Osteocyte (in vitro differentiated cells): ENCODE data around the gene SERPINA1. TPM values are rescaled to one million over a fixed set of nuclear protein-coding genes. Genes with fewer than 3 reads are reported as not detected.
A peak's percentile ranks its signal among the peaks of the same experiment; 100 is the strongest.
"Not testable (repeated sequence)": the region's sequence is repeated elsewhere in the genome, so short reads cannot be mapped to it uniquely, and the experiment has no call there.

Source experiments
- DNase-seq: peaks from one replicate; pipeline ENCODE4 v3.0.0; 2021; ENCODE audit warnings: mixed read lengths; ENCODE audit not compliant: unreplicated experiment; ENCODE audit errors: extremely low spot score
- H3K27ac Mint-ChIP-seq: one replicate; pipeline ENCODE4 v1.8.0; 2021; ENCODE audit warnings: mild to moderate bottlenecking, mixed read lengths; ENCODE audit not compliant: unreplicated experiment
- H3K27me3 Mint-ChIP-seq: one replicate; pipeline ENCODE4 v1.8.0; 2021; ENCODE audit warnings: mixed read lengths; ENCODE audit not compliant: unreplicated experiment
- H3K36me3 Mint-ChIP-seq: one replicate; pipeline ENCODE4 v1.8.0; 2021; ENCODE audit warnings: mixed read lengths; ENCODE audit not compliant: unreplicated experiment
- H3K4me1 Mint-ChIP-seq: one replicate; pipeline ENCODE4 v1.8.0; 2021; ENCODE audit warnings: mixed read lengths; ENCODE audit not compliant: unreplicated experiment
- H3K4me3 Mint-ChIP-seq: one replicate; pipeline ENCODE4 v1.8.0; 2021; ENCODE audit warnings: mild to moderate bottlenecking, moderate library complexity, mixed read lengths; ENCODE audit not compliant: unreplicated experiment
- H3K9me3 Mint-ChIP-seq: one replicate; pipeline ENCODE4 v1.8.0; 2021; ENCODE audit warnings: mixed read lengths; ENCODE audit not compliant: unreplicated experiment
- total RNA-seq: library from RNA; stranded (reverse); gene quantifications from 2 replicates; pipeline ENCODE4 v1.2.1, GENCODE V29; 2021
- TF ChIP-seq, protein P1 (sequence below): fragments of 200-600 bp; sonication (generic); IDR thresholded peaks from 2 replicates; pipeline ENCODE4 v1.5.0; 2021; ENCODE audit warnings: antibody characterized with exemption, mild to moderate bottlenecking, moderate library complexity

Gene SERPINA1
- total RNA-seq, 1 donor from 2014 or later, result not detected

DNA sequence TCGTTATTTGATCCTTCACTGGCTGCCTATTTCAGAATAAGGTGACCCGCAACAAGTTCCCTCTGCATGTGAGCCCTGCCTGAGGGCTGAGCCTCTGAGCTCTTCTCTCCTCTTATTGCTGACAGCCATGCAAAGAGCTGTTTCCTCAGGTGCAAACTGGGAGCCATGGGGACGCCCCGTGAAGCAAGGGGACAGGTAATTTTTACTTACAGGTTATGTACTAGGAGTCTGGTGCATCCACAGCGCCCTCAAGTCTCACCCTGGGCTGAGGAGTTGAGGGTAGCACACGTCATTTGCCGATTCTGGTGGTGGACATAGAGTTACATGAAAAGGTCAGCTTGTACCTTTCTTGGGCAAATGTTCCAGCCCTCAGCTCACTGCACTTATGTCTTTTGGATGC lies 39.1 kb downstream of the SERPINA1 start:
- no peak overlapping the region for H3K27ac Mint-ChIP-seq
- H3K4me1 Mint-ChIP-seq, result no peaks in the 10 kb centered on the region
- H3K36me3 Mint-ChIP-seq, result no peaks in the 10 kb centered on the region
- peak; percentile 80 for DNase-seq
- no peaks in the 10 kb centered on the region for H3K9me3 Mint-ChIP-seq
- H3K27me3 Mint-ChIP-seq, result no peaks in the 10 kb centered on the region
- TF ChIP-seq, protein P1, sequence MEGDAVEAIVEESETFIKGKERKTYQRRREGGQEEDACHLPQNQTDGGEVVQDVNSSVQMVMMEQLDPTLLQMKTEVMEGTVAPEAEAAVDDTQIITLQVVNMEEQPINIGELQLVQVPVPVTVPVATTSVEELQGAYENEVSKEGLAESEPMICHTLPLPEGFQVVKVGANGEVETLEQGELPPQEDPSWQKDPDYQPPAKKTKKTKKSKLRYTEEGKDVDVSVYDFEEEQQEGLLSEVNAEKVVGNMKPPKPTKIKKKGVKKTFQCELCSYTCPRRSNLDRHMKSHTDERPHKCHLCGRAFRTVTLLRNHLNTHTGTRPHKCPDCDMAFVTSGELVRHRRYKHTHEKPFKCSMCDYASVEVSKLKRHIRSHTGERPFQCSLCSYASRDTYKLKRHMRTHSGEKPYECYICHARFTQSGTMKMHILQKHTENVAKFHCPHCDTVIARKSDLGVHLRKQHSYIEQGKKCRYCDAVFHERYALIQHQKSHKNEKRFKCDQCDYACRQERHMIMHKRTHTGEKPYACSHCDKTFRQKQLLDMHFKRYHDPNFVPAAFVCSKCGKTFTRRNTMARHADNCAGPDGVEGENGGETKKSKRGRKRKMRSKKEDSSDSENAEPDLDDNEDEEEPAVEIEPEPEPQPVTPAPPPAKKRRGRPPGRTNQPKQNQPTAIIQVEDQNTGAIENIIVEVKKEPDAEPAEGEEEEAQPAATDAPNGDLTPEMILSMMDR, result no peak
- H3K4me3 Mint-ChIP-seq, result no peak overlapping the region

- peak; percentile 66 for DNase-seq
- H3K36me3 Mint-ChIP-seq, result no peaks in the 10 kb centered on the region
- TF ChIP-seq, protein P1, result no peak
- no peak overlapping the region for H3K27ac Mint-ChIP-seq
- no peaks in the 10 kb centered on the region for H3K4me1 Mint-ChIP-seq
- H3K4me3 Mint-ChIP-seq, result no peak overlapping the region
- no peaks in the 10 kb centered on the region for H3K27me3 Mint-ChIP-seq
- H3K9me3 Mint-ChIP-seq, result no peaks in the 10 kb centered on the region
Measured at GRCh38 chr14:94348836-94349235, 39.6 kb downstream of the SERPINA1 start.

GRCh38 chr14:94346841-94347240 lies 41.6 kb downstream of the SERPINA1 start:
- Mint-ChIP-seq H3K4me1 (peaks cover 7% of the 10 kb centered on the region), H3K36me3 (no peaks in the 10 kb centered on the region), H3K27ac (no peak overlapping the region), H3K4me3 (no peak overlapping the region), H3K27me3 (no peaks in the 10 kb centered on the region), H3K9me3 (no peaks in the 10 kb centered on the region)
- no peak for DNase-seq
- TF ChIP-seq, protein P1, result no peak

DNA sequence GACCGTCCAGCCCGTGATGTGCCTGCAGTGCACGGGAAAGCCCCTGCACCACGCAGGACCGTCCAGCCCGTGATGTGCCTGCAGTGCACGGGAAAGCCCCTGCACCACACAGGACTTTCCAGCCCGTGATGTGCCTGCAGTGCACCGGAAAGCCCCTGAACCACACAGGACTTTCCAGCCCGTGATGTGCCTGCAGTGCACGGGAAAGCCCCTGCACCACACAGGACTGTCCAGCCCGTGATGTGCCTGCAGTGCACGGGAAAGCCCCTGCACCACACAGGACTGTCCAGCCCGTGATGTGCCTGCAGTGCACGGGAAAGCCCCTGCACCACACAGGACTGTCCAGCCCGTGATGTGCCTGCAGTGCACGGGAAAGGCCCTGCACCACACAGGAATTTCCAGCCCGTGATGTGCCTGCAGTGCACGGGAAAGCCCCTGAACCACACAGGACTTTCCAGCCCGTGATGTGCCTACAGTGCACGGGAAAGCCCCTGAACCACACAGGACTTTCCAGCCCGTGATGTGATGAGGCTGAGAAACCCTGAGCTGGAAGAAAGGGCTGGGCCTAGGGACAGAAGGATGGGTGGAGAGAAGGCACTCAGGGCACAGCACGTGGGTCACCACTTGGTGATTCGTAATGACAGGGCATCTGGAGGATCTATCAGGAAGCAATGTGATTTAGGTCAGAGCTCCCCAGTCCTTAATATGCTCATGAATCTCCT lies 42.2 kb downstream of the SERPINA1 start:
- not testable (repeated sequence) for H3K27me3 Mint-ChIP-seq, H3K4me3 Mint-ChIP-seq, H3K27ac Mint-ChIP-seq, H3K36me3 Mint-ChIP-seq, H3K9me3 Mint-ChIP-seq
- peaks cover 11% of the 10 kb centered on the region for H3K4me1 Mint-ChIP-seq
- peak; percentile 57 for DNase-seq

- no peaks in the 10 kb centered on the region for H3K27me3 Mint-ChIP-seq
- H3K36me3 Mint-ChIP-seq, result no peaks in the 10 kb centered on the region
- no peaks in the 10 kb centered on the region for H3K9me3 Mint-ChIP-seq
- TF ChIP-seq, protein P1, result no peak
- DNase-seq, result peak; percentile 40
- H3K4me3 Mint-ChIP-seq, result no peak overlapping the region
- no peak overlapping the region for H3K27ac Mint-ChIP-seq
- H3K4me1 Mint-ChIP-seq, result peaks cover 11% of the 10 kb centered on the region
Measured at GRCh38 chr14:94345344-94346064, 42.9 kb downstream of the SERPINA1 start.
